Measurements from ENCODE around the gene DLGAP1.
"Not testable (repeated sequence)": the region's sequence is repeated elsewhere in the genome, so short reads cannot be mapped to it uniquely, and the experiment has no call there.

DLGAP1 gene

DNA sequence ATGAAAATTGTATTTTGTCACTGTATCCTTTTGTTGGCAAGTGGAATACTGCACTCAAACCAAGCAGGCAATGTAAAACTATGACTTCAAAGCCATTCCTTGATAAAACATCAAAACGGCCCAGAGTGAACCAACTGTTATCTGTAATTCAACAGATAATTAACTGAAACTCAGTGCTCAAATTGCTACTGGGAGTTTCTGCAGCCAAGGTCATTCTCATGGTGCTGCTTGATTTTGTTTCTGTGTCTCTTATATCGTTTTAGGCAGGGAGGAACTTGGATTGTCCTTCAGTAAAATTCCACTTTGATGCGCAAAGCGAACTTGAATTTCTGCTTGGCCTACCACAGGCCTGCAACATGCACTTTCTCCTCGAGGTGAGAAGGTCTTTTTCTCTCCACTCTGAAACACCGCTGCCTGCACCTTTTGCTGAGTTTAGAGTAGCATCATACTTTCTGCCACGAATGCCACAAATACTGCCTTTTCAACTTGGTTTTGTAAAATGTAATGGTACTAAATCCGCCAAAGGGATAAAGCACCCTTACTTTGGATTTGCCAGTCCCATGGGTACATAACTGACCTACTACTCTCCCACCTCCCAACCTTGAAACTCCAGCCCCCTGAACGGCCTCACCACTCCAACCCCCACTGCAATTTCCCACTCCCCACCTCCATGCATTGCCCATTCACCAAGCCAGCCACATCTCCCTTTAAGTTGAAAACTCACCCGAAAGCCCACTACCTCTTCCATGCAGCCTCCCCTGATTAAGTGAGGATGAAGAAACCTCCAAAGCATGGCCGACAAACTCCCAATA is 800.5 kb downstream of the DLGAP1 start:
- no peak overlapping the region for H3K4me3 ChIP-seq (replicated peaks; ENCODE audit: low read depth, low read length)
- no peak for DNase-seq (ENCODE audit: extremely low read depth, insufficient read length)
- no peaks in the 10 kb centered on the region for H3K36me3 ChIP-seq (ENCODE audit: control insufficient read depth, insufficient read depth, low read length)
- TF ChIP-seq, protein P1, sequence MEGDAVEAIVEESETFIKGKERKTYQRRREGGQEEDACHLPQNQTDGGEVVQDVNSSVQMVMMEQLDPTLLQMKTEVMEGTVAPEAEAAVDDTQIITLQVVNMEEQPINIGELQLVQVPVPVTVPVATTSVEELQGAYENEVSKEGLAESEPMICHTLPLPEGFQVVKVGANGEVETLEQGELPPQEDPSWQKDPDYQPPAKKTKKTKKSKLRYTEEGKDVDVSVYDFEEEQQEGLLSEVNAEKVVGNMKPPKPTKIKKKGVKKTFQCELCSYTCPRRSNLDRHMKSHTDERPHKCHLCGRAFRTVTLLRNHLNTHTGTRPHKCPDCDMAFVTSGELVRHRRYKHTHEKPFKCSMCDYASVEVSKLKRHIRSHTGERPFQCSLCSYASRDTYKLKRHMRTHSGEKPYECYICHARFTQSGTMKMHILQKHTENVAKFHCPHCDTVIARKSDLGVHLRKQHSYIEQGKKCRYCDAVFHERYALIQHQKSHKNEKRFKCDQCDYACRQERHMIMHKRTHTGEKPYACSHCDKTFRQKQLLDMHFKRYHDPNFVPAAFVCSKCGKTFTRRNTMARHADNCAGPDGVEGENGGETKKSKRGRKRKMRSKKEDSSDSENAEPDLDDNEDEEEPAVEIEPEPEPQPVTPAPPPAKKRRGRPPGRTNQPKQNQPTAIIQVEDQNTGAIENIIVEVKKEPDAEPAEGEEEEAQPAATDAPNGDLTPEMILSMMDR (IDR thresholded peaks at IDR 0.05; ENCODE audit: insufficient read depth, low read length, poor library complexity, severe bottlenecking): no peak
- H3K27me3 ChIP-seq (replicated peaks; ENCODE audit: control insufficient read depth, insufficient read depth, low read length): no peaks in the 10 kb centered on the region

DNA sequence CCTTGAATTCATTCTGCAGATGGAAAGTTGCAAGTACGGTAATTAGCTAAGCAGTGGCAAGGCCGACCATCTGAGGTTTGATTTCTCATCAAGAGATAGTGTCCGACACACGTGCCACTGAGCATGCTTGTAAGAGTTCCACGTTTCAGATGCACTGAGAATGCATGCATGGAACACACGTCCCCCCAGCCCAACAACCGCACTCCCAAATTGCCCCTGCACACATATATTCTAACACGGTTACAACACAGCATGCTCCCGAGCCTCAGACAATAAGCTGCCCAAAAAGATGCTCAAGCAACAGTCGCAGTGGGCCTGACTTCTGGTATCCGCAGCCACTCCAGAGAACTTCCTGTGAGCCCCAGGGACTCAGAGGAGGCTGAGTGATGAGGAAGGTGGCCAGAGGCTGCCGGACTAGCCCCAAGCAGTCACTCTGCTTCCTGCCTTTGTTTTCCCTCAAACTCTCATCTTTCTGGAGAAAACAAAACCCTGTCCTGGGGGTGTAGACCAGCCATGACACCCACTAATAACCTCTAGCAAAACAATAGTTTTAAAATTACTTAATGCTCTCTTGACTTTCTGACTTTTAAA is 801.2 kb downstream of the DLGAP1 start:
- no peaks in the 10 kb centered on the region for H3K27me3 ChIP-seq (replicated peaks; ENCODE audit: control insufficient read depth, insufficient read depth, low read length)
- no peaks in the 10 kb centered on the region for H3K36me3 ChIP-seq (ENCODE audit: control insufficient read depth, insufficient read depth, low read length)
- no peak for DNase-seq (ENCODE audit: extremely low read depth, insufficient read length)
- H3K4me3 ChIP-seq (replicated peaks; ENCODE audit: low read depth, low read length): no peak overlapping the region
- TF ChIP-seq, protein P1 (IDR thresholded peaks at IDR 0.05; ENCODE audit: insufficient read depth, low read length, poor library complexity, severe bottlenecking): no peak

DNA sequence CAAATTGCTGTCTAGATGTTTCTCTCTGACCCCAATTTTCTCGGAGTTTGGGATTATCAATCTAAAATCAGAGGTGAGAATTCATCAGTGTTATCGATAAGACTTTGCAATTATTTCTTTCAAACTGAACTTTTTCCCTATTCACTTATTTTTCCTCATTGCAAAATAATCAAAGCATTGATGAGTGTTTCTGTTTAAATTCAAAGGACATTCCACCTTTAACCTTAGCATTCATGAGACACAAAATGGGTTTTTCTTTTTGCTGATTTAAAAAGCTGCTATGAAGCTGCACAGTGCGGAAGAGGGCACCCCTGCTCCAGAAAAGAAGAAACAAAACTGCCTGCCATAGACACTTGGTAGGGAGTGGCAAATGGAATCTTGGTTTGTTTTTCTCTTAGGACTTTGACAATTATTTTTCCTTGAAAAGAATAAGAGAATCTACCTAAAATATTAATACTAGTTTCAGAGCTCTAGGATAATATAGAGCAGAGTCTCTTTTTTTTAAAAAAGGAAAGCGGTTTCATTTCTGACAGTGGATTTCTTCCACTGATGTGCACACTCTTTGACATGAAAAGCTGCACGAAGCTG is 801.8 kb downstream of the DLGAP1 start:
- H3K36me3 ChIP-seq (ENCODE audit: control insufficient read depth, insufficient read depth, low read length): no peaks in the 10 kb centered on the region
- DNase-seq (ENCODE audit: extremely low read depth, insufficient read length): no peak
- no peaks in the 10 kb centered on the region for H3K27me3 ChIP-seq (replicated peaks; ENCODE audit: control insufficient read depth, insufficient read depth, low read length)
- TF ChIP-seq, protein P1 (IDR thresholded peaks at IDR 0.05; ENCODE audit: insufficient read depth, low read length, poor library complexity, severe bottlenecking): no peak
- no peak overlapping the region for H3K4me3 ChIP-seq (replicated peaks; ENCODE audit: low read depth, low read length)

DNA sequence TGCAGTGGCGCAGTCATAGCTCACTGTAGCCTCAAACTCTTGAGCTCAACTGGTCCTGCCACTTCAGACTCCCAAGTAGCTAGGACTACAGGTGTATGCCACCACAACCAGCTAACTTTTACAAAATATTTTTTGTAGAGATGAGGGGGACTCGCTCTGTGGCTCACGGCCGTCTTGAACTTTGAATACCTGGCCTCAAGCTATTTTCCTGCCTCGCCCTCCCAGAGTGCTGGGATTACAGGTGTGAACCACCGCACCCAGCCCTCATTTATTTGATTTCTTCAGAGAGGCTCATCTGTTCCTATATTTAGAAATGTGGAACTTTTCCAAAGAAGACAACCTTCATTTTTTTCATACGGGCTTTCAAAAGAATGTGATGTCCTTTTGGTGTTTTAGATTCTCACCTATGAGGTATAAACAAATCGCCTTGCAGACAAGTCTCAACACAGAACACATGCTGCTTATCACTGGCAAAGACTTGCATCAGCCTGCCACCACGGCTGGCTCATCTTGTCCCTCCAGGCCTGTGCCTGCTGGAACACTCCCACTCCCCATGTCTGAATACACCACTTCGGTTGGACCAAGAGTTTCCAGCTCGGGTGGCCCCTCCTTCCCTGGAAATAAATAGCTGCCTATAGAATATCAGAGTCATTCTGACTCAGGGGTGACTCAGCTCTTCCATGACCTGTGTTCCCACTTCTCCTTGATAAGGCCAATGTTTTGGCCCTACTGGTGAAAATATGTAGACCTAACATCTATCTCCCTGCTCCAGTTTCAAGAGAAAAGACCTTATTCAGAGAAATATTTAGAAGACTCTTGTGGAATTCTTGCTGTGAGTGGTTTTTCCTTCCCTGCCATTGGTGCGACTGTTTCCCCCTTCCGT is 802.5 kb downstream of the DLGAP1 start:
- H3K4me3 ChIP-seq (replicated peaks; ENCODE audit: low read depth, low read length): no peak overlapping the region
- no peaks in the 10 kb centered on the region for H3K27me3 ChIP-seq (replicated peaks; ENCODE audit: control insufficient read depth, insufficient read depth, low read length)
- DNase-seq (ENCODE audit: extremely low read depth, insufficient read length): no peak
- TF ChIP-seq, protein P1 (IDR thresholded peaks at IDR 0.05; ENCODE audit: insufficient read depth, low read length, poor library complexity, severe bottlenecking): no peak
- no peaks in the 10 kb centered on the region for H3K36me3 ChIP-seq (ENCODE audit: control insufficient read depth, insufficient read depth, low read length)

DNA sequence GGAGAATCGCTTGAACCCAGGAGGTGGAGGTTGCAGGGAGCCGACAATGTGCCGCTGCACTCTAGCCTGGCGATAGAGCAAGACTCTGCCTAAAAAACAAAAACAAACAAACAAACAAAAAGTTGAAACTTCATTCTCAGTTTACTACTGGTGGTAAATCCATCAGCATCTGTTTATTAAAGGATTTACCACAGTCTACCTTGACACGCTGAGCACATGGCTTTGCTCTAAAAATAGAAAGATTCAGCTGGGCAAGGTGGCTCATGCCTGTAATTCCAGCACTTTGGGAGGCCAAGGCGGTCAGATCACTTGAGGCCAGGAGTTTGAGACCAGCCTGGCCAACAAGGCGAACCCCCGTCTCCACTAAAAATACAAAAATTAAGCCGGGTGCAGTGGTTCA is 803.8 kb downstream of the DLGAP1 start:
- H3K36me3 ChIP-seq (ENCODE audit: control insufficient read depth, insufficient read depth, low read length): no peaks in the 10 kb centered on the region
- TF ChIP-seq, protein P1 (IDR thresholded peaks at IDR 0.05; ENCODE audit: insufficient read depth, low read length, poor library complexity, severe bottlenecking): no peak
- H3K27me3 ChIP-seq (replicated peaks; ENCODE audit: control insufficient read depth, insufficient read depth, low read length): no peaks in the 10 kb centered on the region
- H3K4me3 ChIP-seq (replicated peaks; ENCODE audit: low read depth, low read length): no peak overlapping the region
- no peak for DNase-seq (ENCODE audit: extremely low read depth, insufficient read length)

DNA sequence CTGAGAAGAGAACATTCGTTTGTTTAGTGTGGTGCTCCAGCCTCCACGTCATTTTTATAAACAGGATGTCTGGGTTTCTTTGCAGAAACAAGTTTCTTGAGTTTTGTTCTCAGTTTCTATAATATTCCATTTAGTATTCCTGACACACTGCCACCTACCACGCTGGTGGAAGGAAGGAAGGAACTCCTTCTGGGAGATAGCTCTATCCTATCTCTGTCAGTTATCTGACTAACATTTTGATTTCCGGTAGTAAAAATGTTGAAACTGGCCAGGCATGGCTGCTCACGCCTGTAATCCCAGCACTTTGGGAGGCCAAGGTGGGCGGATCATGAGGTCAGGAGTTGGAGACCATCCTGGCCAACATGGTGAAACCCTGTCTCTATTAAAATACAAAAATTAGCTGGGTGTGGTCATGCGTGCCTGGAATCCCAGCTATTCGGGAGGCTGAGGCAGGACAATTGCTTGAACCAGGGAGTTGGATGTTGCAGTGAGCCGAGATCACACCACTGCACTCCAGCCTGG is 804.5 kb downstream of the DLGAP1 start:
- not testable (repeated sequence) for H3K27me3 ChIP-seq (replicated peaks; ENCODE audit: control insufficient read depth, insufficient read depth, low read length); DNase-seq (ENCODE audit: extremely low read depth, insufficient read length); H3K4me3 ChIP-seq (replicated peaks; ENCODE audit: low read depth, low read length); H3K36me3 ChIP-seq (ENCODE audit: control insufficient read depth, insufficient read depth, low read length)

All from GM06990 (cell line).